IMR-90 (cell line): ENCODE results near the gene TXNDC12. TPM values are rescaled to one million over a fixed set of nuclear protein-coding genes. Genes with fewer than 3 reads are reported as not detected.

Source experiments
- ATAC-seq: fragments of 200-7000 bp; cut with Tn5 transposase; 2 replicates; pipeline ENCODE4 v1.9.1; 2020; ENCODE audit warnings: low read depth, mild to moderate bottlenecking, moderate library complexity
- BruUV-seq: library from RNA; stranded (reverse); fragments of 400-500 nt; replicated peaks from 2 replicates; lab custom pipeline; 2021; lab: Mats Ljungman, UMichigan
- CTCF ChIA-PET: fragments of 300-600 bp; formaldehyde crosslinking; extraction: SDS; loops from one replicate; lab custom pipeline; 2021; ENCODE audit warnings: antibody characterized with exemption; lab: Yijun Ruan, JAX
- POLR2A ChIA-PET: fragments of 300-600 bp; sonication (Branson Sonifier 250); formaldehyde crosslinking; loops from one replicate; lab custom pipeline; 2022; ENCODE audit warnings: antibody characterized with exemption; ENCODE audit not compliant: unreplicated experiment; lab: Charles Lee
- DNase-seq: peaks from one replicate; pipeline ENCODE4 v3.0.0; 2013
- H2AFZ ChIP-seq: replicated peaks from 2 replicates; pipeline ENCODE3; 2013; ENCODE audit warnings: low read length, mild to moderate bottlenecking; ENCODE audit not compliant: poor library complexity
- H2AK5ac ChIP-seq: 2 replicates; pipeline ENCODE4 v1.6.1; 2013; ENCODE audit warnings: low read depth, low read length, inconsistent platforms
- H2AK9ac ChIP-seq: replicated peaks from 2 replicates; pipeline ENCODE3; 2013; ENCODE audit warnings: mild to moderate bottlenecking, low read depth, low read length, moderate library complexity; ENCODE audit not compliant: poor library complexity
- H2BK120ac ChIP-seq: 2 replicates; pipeline ENCODE4 v1.6.1; 2013; ENCODE audit warnings: low read depth, low read length, inconsistent platforms
- H2BK15ac ChIP-seq: 3 replicates; pipeline ENCODE4 v1.6.1; 2013; ENCODE audit warnings: low read depth, low read length, inconsistent platforms
- H2BK20ac ChIP-seq: 2 replicates; pipeline ENCODE4 v1.6.1; 2013; ENCODE audit warnings: low read depth, mild to moderate bottlenecking, inconsistent platforms, low read length, moderate library complexity
- H2BK5ac ChIP-seq: 2 replicates; pipeline ENCODE4 v1.6.1; 2013; ENCODE audit warnings: mild to moderate bottlenecking, low read depth, low read length, inconsistent platforms; ENCODE audit not compliant: poor library complexity, severe bottlenecking
- H3K14ac ChIP-seq: replicated peaks from 2 replicates; pipeline ENCODE4 v1.6.1; 2013; ENCODE audit warnings: low read depth, low read length, inconsistent platforms
- H3K18ac ChIP-seq: 2 replicates; pipeline ENCODE4 v1.6.1; 2013; ENCODE audit warnings: low read depth, low read length, control low read depth
- H3K23ac ChIP-seq: 2 replicates; pipeline ENCODE4 v1.6.1; 2013; ENCODE audit warnings: low read depth, low read length, inconsistent platforms
- H3K27ac ChIP-seq: 2 replicates; pipeline ENCODE4 v1.5.1; 2013; ENCODE audit warnings: mild to moderate bottlenecking, control low read depth, low read length; ENCODE audit not compliant: insufficient read depth
- H3K27me3 ChIP-seq: 2 replicates; pipeline ENCODE4 v1.6.1; 2013; ENCODE audit warnings: low read length; ENCODE audit not compliant: control insufficient read depth, insufficient read depth
- H3K36me3 ChIP-seq: 2 replicates; pipeline ENCODE4 v1.6.1; 2013; ENCODE audit warnings: low read length, mixed read lengths; ENCODE audit not compliant: control insufficient read depth, insufficient read depth
- H3K4ac ChIP-seq: 2 replicates; pipeline ENCODE4 v1.6.1; 2013; ENCODE audit warnings: low read depth, low read length, inconsistent platforms
- H3K4me1 ChIP-seq: 2 replicates; pipeline ENCODE4 v1.6.1; 2013; ENCODE audit warnings: low read length, mixed read lengths; ENCODE audit not compliant: control insufficient read depth, insufficient read depth
- H3K4me2 ChIP-seq: 2 replicates; pipeline ENCODE4 v1.6.1; 2013; ENCODE audit warnings: low read depth, mild to moderate bottlenecking, control low read depth, low read length, moderate library complexity
- H3K4me3 ChIP-seq: 2 replicates; pipeline ENCODE4 v1.5.1; 2013; ENCODE audit warnings: low read depth, mild to moderate bottlenecking, control low read depth, low read length, moderate library complexity; ENCODE audit not compliant: insufficient read depth
- H3K56ac ChIP-seq: 2 replicates; pipeline ENCODE4 v1.6.1; 2013; ENCODE audit warnings: low read length, inconsistent platforms; ENCODE audit not compliant: insufficient read depth; ENCODE audit errors: extremely low read depth
- H3K79me1 ChIP-seq, 2 experiments: 2 replicates each; pipeline ENCODE4 v1.6.1; 2013; ENCODE audit warnings: low read length in 2 of 2, inconsistent platforms in 1 of 2, low read depth in 1 of 2
- H3K9ac ChIP-seq: 2 replicates; pipeline ENCODE4 v1.6.1; 2013; ENCODE audit warnings: low read depth, low read length, control low read depth
- H3K9me1 ChIP-seq: 2 replicates; pipeline ENCODE4 v1.6.1; 2013; ENCODE audit warnings: low read length, inconsistent platforms; ENCODE audit not compliant: insufficient read depth
- H3K9me3 ChIP-seq: 2 replicates; pipeline ENCODE4 v1.6.1; 2013; ENCODE audit warnings: low read length; ENCODE audit not compliant: control insufficient read depth, insufficient read depth
- H4K20me1 ChIP-seq: 2 replicates; pipeline ENCODE4 v1.6.1; 2013; ENCODE audit warnings: low read length, inconsistent platforms; ENCODE audit not compliant: insufficient read depth
- H4K5ac ChIP-seq: 2 replicates; pipeline ENCODE4 v1.6.1; 2013; ENCODE audit warnings: mild to moderate bottlenecking, low read depth, low read length, control low read depth
- H4K8ac ChIP-seq, 2 experiments: 2 replicates each; pipeline ENCODE4 v1.6.1; 2013; ENCODE audit warnings: low read depth in 2 of 2, low read length in 2 of 2, control low read depth in 1 of 2, inconsistent platforms in 1 of 2
- H4K91ac ChIP-seq: 2 replicates; pipeline ENCODE4 v1.6.1; 2013; ENCODE audit warnings: low read depth, low read length, inconsistent platforms; ENCODE audit not compliant: insufficient read depth
- CEBPB ChIP-seq: IDR thresholded peaks from 2 replicates; pipeline ENCODE4 v1.6.1; 2012; ENCODE audit warnings: low read depth, low read length, improper control_type of control experiment
- CHD1 ChIP-seq: IDR thresholded peaks from 2 replicates; pipeline ENCODE4 v1.6.1; 2012; ENCODE audit warnings: low read depth, low read length, improper control_type of control experiment
- CTCF ChIP-seq: conservative IDR thresholded peaks from 2 replicates; pipeline ENCODE4 v1.5.1; 2012; ENCODE audit warnings: mild to moderate bottlenecking, low read depth, low read length, improper control_type of control experiment
- MXI1 ChIP-seq: IDR thresholded peaks from 2 replicates; pipeline ENCODE4 v1.6.1; 2012; ENCODE audit warnings: low read depth, mild to moderate bottlenecking, low read length, moderate library complexity, borderline replicate concordance
- NFE2L2 ChIP-seq: fragments of 150-350 bp; IDR thresholded peaks from 2 replicates; pipeline ENCODE4 v1.6.1; 2016; ENCODE audit warnings: low read depth, mild to moderate bottlenecking, low read length
- POLR2A ChIP-seq: IDR thresholded peaks from 2 replicates; pipeline ENCODE4 v1.6.1; 2012; ENCODE audit warnings: mild to moderate bottlenecking, low read depth, low read length
- SMC3 ChIP-seq: fragments of 150-350 bp; IDR thresholded peaks from 2 replicates; pipeline ENCODE4 v1.6.1; 2016; ENCODE audit warnings: low read depth, mild to moderate bottlenecking, antibody characterized with exemption, low read length, moderate library complexity
- WGBS, 2 experiments: methylation state at CpG; one replicate each; pipeline versions ENCODE4 v1.1.5 to v1.1.7; 2013; ENCODE audit warnings: missing lambda C conversion rate in 2 of 2; ENCODE audit not compliant: insufficient read length in 1 of 2; ENCODE audit errors: extremely low coverage in 2 of 2; 5-methylcytosine and 5-hydroxymethylcytosine counted together
- dilution Hi-C: fragments of 300-500 bp; cut with HindIII; formaldehyde crosslinking; loops from one replicate; pipeline ENCODE4 v1.14.3; 2018; ENCODE audit warnings: low sequenced_read_pairs; ENCODE audit not compliant: unreplicated experiment
- in situ Hi-C: fragments of 300-500 bp; cut with MboI; formaldehyde crosslinking; loops from 3 replicates; pipeline ENCODE4 v1.14.3; 2019; ENCODE audit warnings: low sequenced_read_pairs, inconsistent platforms, mixed read lengths
- intact Hi-C: fragments of 100-400 bp; cut with micrococcal nuclease; formaldehyde crosslinking; loops from 2 replicates; pipeline ENCODE4 v1.10.0; 2022
- polyA plus RNA-seq, 3 experiments: library from polyadenylated mRNA; depleted of rRNA; stranded (reverse); fragments of >200 nt; gene quantifications; 2 replicates each; pipeline ENCODE4 v1.2.3, GENCODE V29; 2012; ENCODE audit warnings: low replicate concordance in 1 of 3
- total RNA-seq: library from RNA; depleted of rRNA; stranded (reverse); fragments of >200 nt; gene quantifications from 2 replicates; pipeline ENCODE4 v1.2.3, GENCODE V29; 2012
- TF ChIP-seq, protein P1 (sequence below): fragments of 150-350 bp; IDR thresholded peaks from 2 replicates; pipeline ENCODE4 v1.6.1; 2016; ENCODE audit warnings: low read depth, mild to moderate bottlenecking, low read length, moderate library complexity, borderline replicate concordance
- TF ChIP-seq, protein P2 (sequence below): fragments of 150-350 bp; IDR thresholded peaks from 2 replicates; pipeline ENCODE4 v1.6.1; 2017; ENCODE audit warnings: mild to moderate bottlenecking, antibody characterized with exemption, low read length, low read depth

Gene TXNDC12
- total and polyA plus RNA-seq, 2 of the 4 experiments (the other 2 are of a cell fraction), result 24.4 to 29.9 TPM

DNA sequence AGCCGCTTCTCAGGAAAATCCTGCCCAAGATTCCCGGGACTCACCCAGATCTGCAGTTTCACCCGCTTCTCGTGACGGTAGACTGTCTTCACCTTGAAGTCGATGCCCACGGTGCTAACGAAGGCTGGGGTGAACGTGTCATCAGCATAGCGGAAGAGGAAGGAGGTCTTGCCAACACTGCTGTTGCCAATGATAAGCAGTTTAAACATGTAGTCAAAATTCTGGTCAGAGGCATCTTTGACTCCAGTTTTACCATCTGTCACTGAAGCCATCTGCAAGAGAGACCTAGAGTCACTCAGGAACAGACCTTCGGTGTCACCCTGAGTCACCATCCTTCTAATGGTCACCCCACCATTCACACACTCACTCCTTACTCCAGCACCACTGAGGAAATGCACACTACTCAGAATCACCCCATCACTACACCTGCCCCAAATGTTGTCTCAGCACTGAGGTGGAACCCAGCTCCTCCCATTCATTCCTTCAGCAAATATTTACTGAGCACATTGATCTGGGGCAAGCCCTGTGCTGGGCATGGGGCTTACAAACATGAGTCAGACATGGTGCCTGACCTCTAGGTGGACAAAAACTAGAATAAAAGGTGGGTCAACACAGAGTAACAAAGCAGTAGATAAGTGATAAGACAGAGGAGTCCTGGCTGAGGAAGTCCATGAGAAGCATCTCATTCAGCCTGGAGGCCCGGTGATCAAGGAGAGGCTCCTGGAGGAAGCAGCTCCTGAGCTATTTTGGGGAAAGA is 78.0 kb downstream of the TXNDC12 start:
- ATAC-seq, result no peak
- dilution Hi-C loops, result no loop called here
- WGBS, 2 experiments, result 100% methylated on average over 6 of the region's 12 CpGs; no CpG with 5 or more reads in 1 of the 2 experiments

More for the DNA sequence above, 78.0 kb downstream of the TXNDC12 start:
- Histone ChIP-seq H2AK5ac (no peak overlapping the region), H3K27me3 (no peaks in the 10 kb centered on the region), H3K4me2 (no peak overlapping the region), H3K79me1 (peaks cover 38 to 78% of the 10 kb centered on the region in 2 experiments), H3K9ac (no peak overlapping the region), H3K4me1 (peaks cover 10% of the 10 kb centered on the region), H3K23ac (no peak overlapping the region), H3K18ac (no peak overlapping the region), H2AFZ (no peak overlapping the region), H3K9me1 (peaks cover 29% of the 10 kb centered on the region), H3K36me3 (peaks cover 19% of the 10 kb centered on the region), H2BK120ac (no peak overlapping the region), H4K5ac (no peak overlapping the region), H4K91ac (no peak overlapping the region), H4K20me1 (peaks cover 5% of the 10 kb centered on the region; the same call in 1 of the 2 replicates), H3K4ac (no peak overlapping the region; the same call in 1 of the 2 replicates), H2AK9ac (no peak overlapping the region), H2BK20ac (no peak overlapping the region), H4K8ac (no peak overlapping the region; a peak in 1 of 4 replicates), H2BK15ac (no peak overlapping the region), H3K27ac (no peak overlapping the region), H3K14ac (0 out of 2 replicates have a peak overlapping the region, but pooled peaks have one; percentile 3), H2BK5ac (no peak overlapping the region), H3K4me3 (no peak overlapping the region), H3K56ac (no peak overlapping the region), H3K9me3 (no peaks in the 10 kb centered on the region)
- TF ChIP-seq CTCF (no peak), CHD1 (no peak), MXI1 (no peak), CEBPB (no peak), POLR2A (no peak), SMC3 (no peak), NFE2L2 (no peak)
- TF ChIP-seq, protein P1, sequence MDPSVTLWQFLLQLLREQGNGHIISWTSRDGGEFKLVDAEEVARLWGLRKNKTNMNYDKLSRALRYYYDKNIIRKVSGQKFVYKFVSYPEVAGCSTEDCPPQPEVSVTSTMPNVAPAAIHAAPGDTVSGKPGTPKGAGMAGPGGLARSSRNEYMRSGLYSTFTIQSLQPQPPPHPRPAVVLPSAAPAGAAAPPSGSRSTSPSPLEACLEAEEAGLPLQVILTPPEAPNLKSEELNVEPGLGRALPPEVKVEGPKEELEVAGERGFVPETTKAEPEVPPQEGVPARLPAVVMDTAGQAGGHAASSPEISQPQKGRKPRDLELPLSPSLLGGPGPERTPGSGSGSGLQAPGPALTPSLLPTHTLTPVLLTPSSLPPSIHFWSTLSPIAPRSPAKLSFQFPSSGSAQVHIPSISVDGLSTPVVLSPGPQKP, result no peak
- TF ChIP-seq, protein P2, sequence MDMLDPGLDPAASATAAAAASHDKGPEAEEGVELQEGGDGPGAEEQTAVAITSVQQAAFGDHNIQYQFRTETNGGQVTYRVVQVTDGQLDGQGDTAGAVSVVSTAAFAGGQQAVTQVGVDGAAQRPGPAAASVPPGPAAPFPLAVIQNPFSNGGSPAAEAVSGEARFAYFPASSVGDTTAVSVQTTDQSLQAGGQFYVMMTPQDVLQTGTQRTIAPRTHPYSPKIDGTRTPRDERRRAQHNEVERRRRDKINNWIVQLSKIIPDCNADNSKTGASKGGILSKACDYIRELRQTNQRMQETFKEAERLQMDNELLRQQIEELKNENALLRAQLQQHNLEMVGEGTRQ, result no peak
- CTCF ChIA-PET, result no interaction called here
- POLR2A ChIA-PET, result no interaction called here
- DNase-seq, result no peak
- intact Hi-C loops, result no loop called here
- in situ Hi-C loops, result no loop called here
- no TSS peak for BruUV-seq
